WTC11 (cell line): ENCODE results near the gene GRK7.

Source experiments
- MAX ChIP-seq: sonication (generic); formaldehyde crosslinking; IDR thresholded peaks from 2 replicates; pipeline ENCODE4 v1.8.0; 2022; ENCODE audit warnings: mild to moderate bottlenecking, missing genetic modification reagents
- TF ChIP-seq, protein P1 (sequence below): fragments of 200-600 bp; IDR thresholded peaks from 2 replicates; pipeline ENCODE4 v1.8.0; 2022; ENCODE audit warnings: antibody characterized with exemption

- TF ChIP-seq, protein P1, sequence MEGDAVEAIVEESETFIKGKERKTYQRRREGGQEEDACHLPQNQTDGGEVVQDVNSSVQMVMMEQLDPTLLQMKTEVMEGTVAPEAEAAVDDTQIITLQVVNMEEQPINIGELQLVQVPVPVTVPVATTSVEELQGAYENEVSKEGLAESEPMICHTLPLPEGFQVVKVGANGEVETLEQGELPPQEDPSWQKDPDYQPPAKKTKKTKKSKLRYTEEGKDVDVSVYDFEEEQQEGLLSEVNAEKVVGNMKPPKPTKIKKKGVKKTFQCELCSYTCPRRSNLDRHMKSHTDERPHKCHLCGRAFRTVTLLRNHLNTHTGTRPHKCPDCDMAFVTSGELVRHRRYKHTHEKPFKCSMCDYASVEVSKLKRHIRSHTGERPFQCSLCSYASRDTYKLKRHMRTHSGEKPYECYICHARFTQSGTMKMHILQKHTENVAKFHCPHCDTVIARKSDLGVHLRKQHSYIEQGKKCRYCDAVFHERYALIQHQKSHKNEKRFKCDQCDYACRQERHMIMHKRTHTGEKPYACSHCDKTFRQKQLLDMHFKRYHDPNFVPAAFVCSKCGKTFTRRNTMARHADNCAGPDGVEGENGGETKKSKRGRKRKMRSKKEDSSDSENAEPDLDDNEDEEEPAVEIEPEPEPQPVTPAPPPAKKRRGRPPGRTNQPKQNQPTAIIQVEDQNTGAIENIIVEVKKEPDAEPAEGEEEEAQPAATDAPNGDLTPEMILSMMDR = no peak
- TF ChIP-seq MAX = peak; percentile 91
Measured at GRCh38 chr3:141796889-141797781, 33.9 kb downstream of the GRK7 start.
